SK-N-SH (cell line): Measurements from ENCODE around the gene PLXNA4. TPM values are rescaled to one million over a fixed set of nuclear protein-coding genes. Genes with fewer than 3 reads are reported as not detected.

ENCODE experiments used
- CTCF ChIA-PET: fragments of 300-600, 350-600 bp; formaldehyde crosslinking; extraction: SDS; loops from one replicate; lab custom pipeline; 2021; lab: Yijun Ruan, JAX
- POLR2A ChIA-PET: fragments of 350-600 bp; sonication (Branson Sonifier 250); formaldehyde crosslinking; extraction: SDS; loops from one replicate; lab custom pipeline; 2020; ENCODE audit warnings: antibody characterized with exemption, inconsistent platforms; lab: Yijun Ruan, JAX
- DNase-seq: peaks from one replicate; pipeline ENCODE4 v3.0.0; 2012
- H2AFZ ChIP-seq: fragments of 200-600 bp; sonication (generic); 2 replicates; pipeline ENCODE4 v1.8.1; 2016; ENCODE audit warnings: antibody characterized with exemption, mild to moderate bottlenecking, low read depth
- H3F3A ChIP-seq: fragments of 200-600 bp; sonication (generic); replicated peaks from 2 replicates; pipeline ENCODE3; 2016; ENCODE audit warnings: antibody characterized with exemption, mild to moderate bottlenecking; ENCODE audit not compliant: insufficient read depth
- H3K27ac ChIP-seq, 2 experiments: fragments of 200-500 bp in 1 of 2; fragments of 200-600 bp in 1 of 2; sonication (Bioruptor generic) in 1 of 2; sonication (generic), shearing (Covaris generic) in 1 of 2; 2 replicates each; pipeline versions ENCODE4 v1.5.1 to v1.6.1; 2014 to 2016; ENCODE audit warnings: low read depth in 2 of 2, inconsistent platforms in 1 of 2, low read length in 1 of 2, mild to moderate bottlenecking in 1 of 2, mixed read lengths in 1 of 2
- H3K27me3 ChIP-seq: fragments of 200-600 bp; sonication (generic), shearing (Covaris generic); 2 replicates; pipeline ENCODE4 v1.6.1; 2016; ENCODE audit warnings: mixed run types; ENCODE audit not compliant: insufficient read depth
- H3K36me3 ChIP-seq, 2 experiments: fragments of 200-500 bp in 1 of 2; fragments of 200-600 bp in 1 of 2; sonication (Bioruptor generic) in 1 of 2; sonication (generic) in 1 of 2; replicated peaks in 1 of 2; 2 replicates each; pipeline versions ENCODE3 to v1.5.1; 2014 to 2016; ENCODE audit warnings: low read length in 1 of 2, mild to moderate bottlenecking in 1 of 2; ENCODE audit not compliant: insufficient read depth in 2 of 2, control insufficient read depth in 1 of 2
- H3K4me1 ChIP-seq, 2 experiments: fragments of 200-500 bp in 1 of 2; fragments of 200-600 bp in 1 of 2; sonication (Bioruptor generic) in 1 of 2; sonication (generic), shearing (Covaris generic) in 1 of 2; 2 replicates each; pipeline versions ENCODE4 v1.5.1 to v1.6.1; 2014 to 2016; ENCODE audit warnings: low read depth in 1 of 2, low read length in 1 of 2, mixed run types in 1 of 2; ENCODE audit not compliant: insufficient read depth in 2 of 2, control insufficient read depth in 1 of 2
- H3K4me2 ChIP-seq: fragments of 200-600 bp; sonication (generic), shearing (Covaris generic); 2 replicates; pipeline ENCODE4 v1.6.1; 2017; ENCODE audit warnings: mixed run types
- H3K4me3 ChIP-seq, 2 experiments: fragments of 200-500 bp in 1 of 2; fragments of 200-600 bp in 1 of 2; sonication (Bioruptor generic) in 1 of 2; sonication (generic), shearing (Covaris generic) in 1 of 2; 2 replicates each; pipeline versions ENCODE4 v1.5.1 to v1.8.1; 2014 to 2016; ENCODE audit warnings: low read depth in 2 of 2, inconsistent platforms in 1 of 2, low read length in 1 of 2, mild to moderate bottlenecking in 1 of 2, mixed read lengths in 1 of 2, moderate library complexity in 1 of 2
- H3K79me2 ChIP-seq: fragments of 200-600 bp; sonication (generic); 2 replicates; pipeline ENCODE4 v1.8.1; 2017; ENCODE audit warnings: mild to moderate bottlenecking; ENCODE audit not compliant: insufficient read depth
- H3K9ac ChIP-seq: fragments of 200-600 bp; sonication (generic); 2 replicates; pipeline ENCODE4 v1.6.1; 2017; ENCODE audit warnings: mixed run types
- H3K9me2 ChIP-seq: fragments of 200-600 bp; sonication (generic); 2 replicates; pipeline ENCODE4 v1.6.1; 2017; ENCODE audit warnings: mixed run types
- H3K9me3 ChIP-seq: fragments of 200-600 bp; sonication (generic); 2 replicates; pipeline ENCODE4 v1.6.1; 2017; ENCODE audit warnings: mixed run types, mild to moderate bottlenecking, moderate library complexity
- H4K20me1 ChIP-seq: fragments of 200-600 bp; sonication (generic); 2 replicates; pipeline ENCODE4 v1.6.1; 2017; ENCODE audit warnings: mild to moderate bottlenecking, mixed run types; ENCODE audit not compliant: insufficient read depth
- CTCF ChIP-seq: fragments of 200-600 bp; sonication (generic); IDR thresholded peaks from 2 replicates; pipeline ENCODE4 v1.6.1; 2017; ENCODE audit warnings: antibody characterized with exemption, mild to moderate bottlenecking, moderate library complexity
- EP300 ChIP-seq, 2 experiments: IDR thresholded peaks; 2 replicates each; pipeline versions ENCODE4 v1.4.0 to v1.6.1; 2012; ENCODE audit warnings: borderline replicate concordance in 1 of 2, low read depth in 1 of 2, low read length in 1 of 2
- FOSL2 ChIP-seq: IDR thresholded peaks from 2 replicates; pipeline ENCODE4 v1.4.0; 2012; ENCODE audit warnings: low read depth, mild to moderate bottlenecking, moderate library complexity, borderline replicate concordance
- GABPA ChIP-seq: IDR thresholded peaks from 2 replicates; pipeline ENCODE4 v1.4.0; 2012; ENCODE audit warnings: low read depth, mild to moderate bottlenecking
- GATA2 ChIP-seq: sonication (generic); formaldehyde crosslinking; IDR thresholded peaks from 2 replicates; pipeline ENCODE4 v1.5.0; 2020; ENCODE audit warnings: mild to moderate bottlenecking, missing genetic modification reagents
- JUND ChIP-seq: IDR thresholded peaks from 2 replicates; pipeline ENCODE4 v1.4.0; 2012
- MAX ChIP-seq: IDR thresholded peaks from 2 replicates; pipeline ENCODE4 v1.4.0; 2012; ENCODE audit warnings: low read depth
- MEF2A ChIP-seq: IDR thresholded peaks from 2 replicates; pipeline ENCODE4 v1.4.0; 2012; ENCODE audit warnings: low read depth, borderline replicate concordance
- MXI1 ChIP-seq: IDR thresholded peaks from 2 replicates; pipeline ENCODE4 v1.6.1; 2012; ENCODE audit warnings: mild to moderate bottlenecking, low read depth, low read length, improper control_type of control experiment
- NFIC ChIP-seq: IDR thresholded peaks from 2 replicates; pipeline ENCODE4 v1.4.0; 2012; ENCODE audit warnings: borderline replicate concordance
- NRF1 ChIP-seq: IDR thresholded peaks from 2 replicates; pipeline ENCODE4 v1.6.1; 2012; ENCODE audit warnings: low read depth, mild to moderate bottlenecking, low read length
- PBX3 ChIP-seq: IDR thresholded peaks from 2 replicates; pipeline ENCODE4; 2012
- POLR2AphosphoS5 ChIP-seq: IDR thresholded peaks from 2 replicates; pipeline ENCODE4 v1.6.1; 2012; ENCODE audit warnings: low read depth, low read length
- REST ChIP-seq: IDR thresholded peaks from 2 replicates; pipeline ENCODE4 v1.6.1; 2012; ENCODE audit warnings: mild to moderate bottlenecking, low read depth, low read length, moderate library complexity
- TCF12 ChIP-seq: IDR thresholded peaks from 2 replicates; pipeline ENCODE4 v1.4.0; 2012
- TEAD4 ChIP-seq: IDR thresholded peaks from 2 replicates; pipeline ENCODE4 v1.4.0; 2012; ENCODE audit warnings: mild to moderate bottlenecking, borderline replicate concordance; ENCODE audit not compliant: insufficient read depth
- USF1 ChIP-seq: IDR thresholded peaks from 2 replicates; pipeline ENCODE4 v1.4.0; 2012; ENCODE audit warnings: low read depth, borderline replicate concordance
- WGBS: methylation state at CpG from one replicate; pipeline ENCODE4 v1.1.6; 2017; ENCODE audit warnings: low lambda C conversion rate; 5-methylcytosine and 5-hydroxymethylcytosine counted together
- polyA plus RNA-seq, 3 experiments: library from polyadenylated mRNA; depleted of rRNA; stranded (reverse); fragments of >200 nt; gene quantifications; 2 replicates each; pipeline ENCODE4 v1.2.3, GENCODE V29; 2012

The PLXNA4 gene
- polyA plus RNA-seq, 1 of the 3 experiments (the other 2 are of a cell fraction), result 2.4 TPM

GRCh38 chr7:132106491-132106890 is 469.8 kb downstream of the PLXNA4 start:
- Histone ChIP-seq H3K4me1 (no peaks in the 10 kb centered on the region), H3F3A (no peaks in the 10 kb centered on the region), H3K4me3 (no peak overlapping the region), H3K79me2 (no peaks in the 10 kb centered on the region), H3K9me3 (no peaks in the 10 kb centered on the region), H3K9me2 (no peaks in the 10 kb centered on the region), H2AFZ (no peak overlapping the region), H3K9ac (no peak overlapping the region), H3K4me2 (no peak overlapping the region), H4K20me1 (no peaks in the 10 kb centered on the region), H3K27me3 (no peaks in the 10 kb centered on the region), H3K36me3 (no peaks in the 10 kb centered on the region)
- no peak for DNase-seq
- 88% methylated on average over 7 of the region's 7 CpGs for WGBS
- CTCF ChIA-PET, result no interaction called here
- POLR2A ChIA-PET, result no interaction called here
- TF ChIP-seq USF1, result no peak
- TF ChIP-seq EP300 (IDR thresholded peaks at IDR 0.05; ENCODE audit: borderline replicate concordance in 1 of 2, low read depth in 1 of 2, low read length in 1 of 2), result no peak
- TF ChIP-seq GABPA, result no peak
- TF ChIP-seq TCF12, result no peak
- TF ChIP-seq, all 33 proteins: peak for 0
- no peak overlapping the region for H3K27ac ChIP-seq

- H3K27ac ChIP-seq, result no peak overlapping the region
- no peak for DNase-seq
- H3K9ac ChIP-seq, result no peak overlapping the region
- no peaks in the 10 kb centered on the region for H4K20me1 ChIP-seq
- no peak overlapping the region for H3K4me2 ChIP-seq
- no peaks in the 10 kb centered on the region for H3K9me2 ChIP-seq
- no peaks in the 10 kb centered on the region for H3F3A ChIP-seq
- H3K79me2 ChIP-seq, result no peaks in the 10 kb centered on the region
- H3K27me3 ChIP-seq, result no peaks in the 10 kb centered on the region
- no peaks in the 10 kb centered on the region for H3K4me1 ChIP-seq
- peaks cover 0 to 4% of the 10 kb centered on the region in 2 experiments for H3K36me3 ChIP-seq
- 60% methylated on average over 3 of the region's 3 CpGs for WGBS
- H3K4me3 ChIP-seq, result no peak overlapping the region
- ChIA-PET CTCF (interaction anchor here (0.6 to 1.2 kb wide), 2 partner anchors 9 to 216 kb away, joined by 3 read pairs; no protein-coding TSS in a partner anchor), POLR2A (no interaction called here)
- H2AFZ ChIP-seq, result no peak overlapping the region
- H3K9me3 ChIP-seq, result no peaks in the 10 kb centered on the region
- no peak for TF ChIP-seq MEF2A
- TF ChIP-seq NFIC, result no peak
- no peak for TF ChIP-seq NRF1
- TF ChIP-seq MAX, result no peak
- TF ChIP-seq MXI1, result no peak
- no peak for TF ChIP-seq JUND
- TF ChIP-seq, all 33 proteins: peak for 0
These were observed 471.2 kb downstream of the PLXNA4 start for GRCh38 chr7:132105096-132105495.

GRCh38 chr7:132103718-132104117 is 472.6 kb downstream of the PLXNA4 start:
- H3K9ac ChIP-seq, result no peak overlapping the region
- no peak overlapping the region for H2AFZ ChIP-seq
- no peaks in the 10 kb centered on the region for H3K79me2 ChIP-seq
- DNase-seq, result no peak
- H3K4me3 ChIP-seq, result no peak overlapping the region
- no peak overlapping the region for H3K4me2 ChIP-seq
- 90% methylated on average over 3 of the region's 3 CpGs for WGBS
- POLR2A ChIA-PET, result no interaction called here
- peaks cover 0 to 9% of the 10 kb centered on the region in 2 experiments for H3K36me3 ChIP-seq
- no peaks in the 10 kb centered on the region for H3K4me1 ChIP-seq
- H3K9me3 ChIP-seq, result no peaks in the 10 kb centered on the region
- H4K20me1 ChIP-seq, result no peaks in the 10 kb centered on the region
- no peak overlapping the region for H3K27ac ChIP-seq
- CTCF ChIA-PET, result interaction anchor here (1.1 to 2.2 kb wide), 3 partner anchors 10 to 477 kb away, joined by 3 to 6 read pairs (median 3); no protein-coding TSS in a partner anchor
- H3K27me3 ChIP-seq, result no peaks in the 10 kb centered on the region
- no peaks in the 10 kb centered on the region for H3K9me2 ChIP-seq
- H3F3A ChIP-seq, result no peaks in the 10 kb centered on the region
- TF ChIP-seq TEAD4 (no peak), CTCF (no peak), REST (no peak), POLR2AphosphoS5 (no peak), PBX3 (no peak), GATA2 (CRISPR knock-in tag) (no peak), FOSL2 (no peak)
